Measurements from ENCODE around the gene RUNX2.
"Not testable (repeated sequence)": the region's sequence is repeated elsewhere in the genome, so short reads cannot be mapped to it uniquely, and the experiment has no call there.

DNA sequence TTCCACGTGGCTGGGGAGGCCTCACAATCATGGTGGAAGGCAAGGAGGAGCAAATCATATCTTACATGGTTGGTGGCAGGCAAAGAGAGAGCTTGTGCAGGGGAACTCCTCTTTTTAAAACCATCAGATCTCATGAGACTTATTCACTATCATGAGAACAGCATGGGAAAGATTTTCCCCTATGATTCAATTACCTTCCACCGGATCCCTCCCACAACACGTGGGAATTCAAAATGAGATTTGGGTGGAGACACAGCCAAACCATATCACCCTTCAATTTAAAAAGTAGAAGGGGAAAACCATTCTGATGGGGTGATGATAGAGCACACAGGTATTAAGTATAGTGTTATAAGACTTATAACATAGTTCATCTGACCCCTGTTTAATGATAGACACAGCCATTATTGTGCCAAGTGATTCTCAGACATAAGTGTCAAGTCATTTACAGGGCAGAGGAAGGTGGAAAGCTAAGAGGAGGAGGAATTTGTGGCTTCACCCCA, 232.2 kb downstream of the RUNX2 start:
- TF ChIP-seq, protein P1, sequence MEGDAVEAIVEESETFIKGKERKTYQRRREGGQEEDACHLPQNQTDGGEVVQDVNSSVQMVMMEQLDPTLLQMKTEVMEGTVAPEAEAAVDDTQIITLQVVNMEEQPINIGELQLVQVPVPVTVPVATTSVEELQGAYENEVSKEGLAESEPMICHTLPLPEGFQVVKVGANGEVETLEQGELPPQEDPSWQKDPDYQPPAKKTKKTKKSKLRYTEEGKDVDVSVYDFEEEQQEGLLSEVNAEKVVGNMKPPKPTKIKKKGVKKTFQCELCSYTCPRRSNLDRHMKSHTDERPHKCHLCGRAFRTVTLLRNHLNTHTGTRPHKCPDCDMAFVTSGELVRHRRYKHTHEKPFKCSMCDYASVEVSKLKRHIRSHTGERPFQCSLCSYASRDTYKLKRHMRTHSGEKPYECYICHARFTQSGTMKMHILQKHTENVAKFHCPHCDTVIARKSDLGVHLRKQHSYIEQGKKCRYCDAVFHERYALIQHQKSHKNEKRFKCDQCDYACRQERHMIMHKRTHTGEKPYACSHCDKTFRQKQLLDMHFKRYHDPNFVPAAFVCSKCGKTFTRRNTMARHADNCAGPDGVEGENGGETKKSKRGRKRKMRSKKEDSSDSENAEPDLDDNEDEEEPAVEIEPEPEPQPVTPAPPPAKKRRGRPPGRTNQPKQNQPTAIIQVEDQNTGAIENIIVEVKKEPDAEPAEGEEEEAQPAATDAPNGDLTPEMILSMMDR (IDR thresholded peaks at IDR 0.05), result not testable (repeated sequence)
- TF ChIP-seq POLR2A (IDR thresholded peaks at IDR 0.05), result not testable (repeated sequence)

All from Peyer's patch (tissue), 4 donors.